Measurements from ENCODE around the gene ANKMY1. TPM values are rescaled to one million over a fixed set of nuclear protein-coding genes. Genes with fewer than 3 reads are reported as not detected.

ANKMY1 gene
- total and polyA plus RNA-seq, 2 of the 13 experiments (the other 11 are each of a cell fraction or from before 2014, with no cell fraction given), result 11.7 to 18.8 TPM

DNA sequence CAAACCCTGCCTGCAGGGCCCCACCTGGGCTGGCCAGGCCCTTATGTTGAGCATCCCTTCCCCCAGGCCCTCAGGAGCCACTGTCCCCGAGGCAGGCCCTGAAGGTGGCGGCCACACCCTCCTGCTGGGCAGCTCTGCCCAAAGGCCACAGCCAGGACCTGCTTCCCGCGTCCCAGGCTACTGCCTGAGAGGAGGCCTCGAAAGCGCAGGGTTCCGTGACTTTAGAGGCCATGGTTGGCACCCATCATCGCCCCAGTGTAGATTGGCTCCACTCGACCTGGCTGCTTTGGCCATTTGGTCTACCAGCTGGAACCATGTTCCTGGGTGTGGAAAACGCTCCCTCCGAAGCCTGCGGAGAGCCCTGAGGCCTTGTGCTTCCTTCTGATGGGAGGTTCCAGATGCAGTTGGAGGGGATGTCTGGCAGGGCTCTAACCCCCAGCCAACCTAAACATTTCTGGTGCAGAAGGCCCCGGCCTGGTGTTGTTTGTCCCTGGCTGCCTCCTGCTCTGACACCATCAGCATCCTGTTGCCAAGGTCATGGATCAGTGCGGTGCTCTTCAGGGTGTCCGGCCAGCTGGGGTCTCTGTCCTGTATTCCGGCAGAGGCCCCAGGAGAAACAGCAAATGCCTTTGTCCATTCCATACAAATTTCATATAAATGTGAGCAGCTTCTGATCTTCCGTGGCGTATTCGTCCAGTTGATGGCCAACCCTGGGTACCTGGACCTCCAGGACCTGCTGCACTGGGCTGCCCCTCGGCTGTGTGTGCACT, 43.5 kb upstream of the ANKMY1 start (continued):
- TF ChIP-seq PRDM10 (CRISPR knock-in tag; IDR thresholded peaks at IDR 0.05; ENCODE audit: low read depth) (no peak), TCF12 (IDR thresholded peaks at IDR 0.05) (no peak), TCF12 (CRISPR knock-in tag; IDR thresholded peaks at IDR 0.05) (no peak), AKAP8 (CRISPR knock-in tag; IDR thresholded peaks at IDR 0.05) (peak; percentile 29; the same call in 1 of the 2 replicates), CHD2 (IDR thresholded peaks at IDR 0.05; ENCODE audit: low read depth, low read length) (no peak), ZBTB21 (CRISPR knock-in tag; IDR thresholded peaks at IDR 0.05) (no peak), NR2F6 (IDR thresholded peaks at IDR 0.05) (no peak), NR2F6 (CRISPR knock-in tag; IDR thresholded peaks at IDR 0.05) (0 out of 2 replicates have a peak, but pooled peaks have one; percentile 13), ZNF607 (CRISPR knock-in tag; IDR thresholded peaks at IDR 0.05; ENCODE audit: borderline replicate concordance) (no peak), SMC3 (IDR thresholded peaks at IDR 0.05; ENCODE audit: low read length) (no peak), RFXAP (CRISPR knock-in tag; IDR thresholded peaks at IDR 0.05; ENCODE audit: borderline replicate concordance) (no peak), ZBTB40 (IDR thresholded peaks at IDR 0.05) (no peak), ZBTB40 (CRISPR knock-in tag; IDR thresholded peaks at IDR 0.05) (0 out of 2 replicates have a peak, but pooled peaks have one; percentile 31), PLRG1 (conservative IDR thresholded peaks at IDR 0.05) (no peak), SRSF4 (IDR thresholded peaks at IDR 0.05; ENCODE audit: low read depth, low read length, poor library complexity, severe bottlenecking) (no peak), SOX5 (CRISPR knock-in tag; IDR thresholded peaks at IDR 0.05; ENCODE audit: borderline replicate concordance) (no peak), ESRRA (CRISPR knock-in tag; IDR thresholded peaks at IDR 0.05; ENCODE audit: low read depth) (no peak), FLYWCH1 (CRISPR knock-in tag; IDR thresholded peaks at IDR 0.05) (no peak), ZNF605 (CRISPR knock-in tag; IDR thresholded peaks at IDR 0.05) (no peak)

Data from HepG2 (cell line).